HG03066 (cell line): Measurements from ENCODE around the gene RORB.
"Not testable (repeated sequence)": the region's sequence is repeated elsewhere in the genome, so short reads cannot be mapped to it uniquely, and the experiment has no call there.

ENCODE experiments used
- ATAC-seq: cut with Tn5 transposase; IDR thresholded peaks from one replicate; pipeline ENCODE4 v1.9.1; 2021; ENCODE audit warnings: low read depth; ENCODE audit not compliant: unreplicated experiment

Gene RORB

GRCh38 chr9:74512416-74512815 lies 15.3 kb downstream of the RORB start:
- ATAC-seq = no peak

- no peak for ATAC-seq
Measured at GRCh38 chr9:74513221-74513620, 16.1 kb downstream of the RORB start.

- ATAC-seq = no peak
Measured at GRCh38 chr9:74517188-74517587, 20.1 kb downstream of the RORB start.

GRCh38 chr9:74519419-74519818 lies 22.3 kb downstream of the RORB start:
- ATAC-seq = no peak

GRCh38 chr9:74521009-74521408 lies 23.9 kb downstream of the RORB start:
- ATAC-seq = no peak

GRCh38 chr9:74524289-74524688 lies 27.2 kb downstream of the RORB start:
- ATAC-seq = no peak

- ATAC-seq = no peak
Measured at GRCh38 chr9:74526215-74526614, 29.1 kb downstream of the RORB start.

GRCh38 chr9:74527718-74528117 lies 30.6 kb downstream of the RORB start:
- ATAC-seq = no peak

- no peak for ATAC-seq
Measured at GRCh38 chr9:74528207-74528606, 31.1 kb downstream of the RORB start.

- not testable (repeated sequence) for ATAC-seq
Measured at GRCh38 chr9:74530458-74530857, 33.3 kb downstream of the RORB start.

GRCh38 chr9:74533253-74533652 lies 36.1 kb downstream of the RORB start:
- ATAC-seq = no peak

- no peak for ATAC-seq
Measured at GRCh38 chr9:74534841-74535240, 37.7 kb downstream of the RORB start.

- no peak for ATAC-seq
Measured at GRCh38 chr9:74543145-74543544, 46.0 kb downstream of the RORB start.

- no peak for ATAC-seq
Measured at GRCh38 chr9:74551266-74551665, 54.1 kb downstream of the RORB start.

GRCh38 chr9:74554751-74555419 lies 57.8 kb downstream of the RORB start:
- no peak for ATAC-seq

GRCh38 chr9:74555565-74555964 lies 58.4 kb downstream of the RORB start:
- no peak for ATAC-seq

- no peak for ATAC-seq
Measured at GRCh38 chr9:74556685-74557084, 59.5 kb downstream of the RORB start.

GRCh38 chr9:74557571-74557970 lies 60.4 kb downstream of the RORB start:
- no peak for ATAC-seq

- ATAC-seq = no peak
Measured at GRCh38 chr9:74562611-74563010, 65.5 kb downstream of the RORB start.

- no peak for ATAC-seq
Measured at GRCh38 chr9:74570879-74571512, 73.9 kb downstream of the RORB start.

- ATAC-seq = peak; percentile 61
Measured at GRCh38 chr9:74573640-74574191, 76.6 kb downstream of the RORB start.

GRCh38 chr9:74576176-74576575 lies 79.0 kb downstream of the RORB start:
- no peak for ATAC-seq
